ENCODE results near the gene C22orf42.
A peak's percentile ranks its signal among the peaks of the same experiment; 100 is the strongest.
"Not testable (repeated sequence)": the region's sequence is repeated elsewhere in the genome, so short reads cannot be mapped to it uniquely, and the experiment has no call there.

The C22orf42 gene

GRCh38 chr22:32158712-32159533 is at the start of gene C22orf42:
Gene C22orf42, minus strand, starts transcription at chr22:32159303. Its CDS starts 88 bp downstream, at chr22:32159215.
- DNase-seq (ENCODE audit: low spot score), result no peak

GRCh38 chr22:32208681-32209080 is 49.6 kb upstream of the C22orf42 start:
- DNase-seq (ENCODE audit: low spot score), result no peak

- DNase-seq (ENCODE audit: low spot score), result no peak
Observed at GRCh38 chr22:32207971-32208480, 48.9 kb upstream of the C22orf42 start.

GRCh38 chr22:32206774-32207758 is 48.0 kb upstream of the C22orf42 start:
- no peak for DNase-seq (ENCODE audit: low spot score)

- no peak for DNase-seq (ENCODE audit: low spot score)
Observed at GRCh38 chr22:32205974-32206773, 47.1 kb upstream of the C22orf42 start.

GRCh38 chr22:32204856-32205722 is 46.0 kb upstream of the C22orf42 start, which contains the start of gene RFPL2:
Gene RFPL2, minus strand, starts transcription at chr22:32205073. Its CDS starts 2,622 bp downstream, at chr22:32202451.
- DNase-seq (ENCODE audit: low spot score), result peak; percentile 32

GRCh38 chr22:32204040-32204855 is 45.1 kb upstream of the C22orf42 start:
- no peak for DNase-seq (ENCODE audit: low spot score)

- DNase-seq (ENCODE audit: low spot score), result no peak
Observed at GRCh38 chr22:32203181-32204039, 44.3 kb upstream of the C22orf42 start.

- no peak for DNase-seq (ENCODE audit: low spot score)
Observed at GRCh38 chr22:32202539-32203180, 43.6 kb upstream of the C22orf42 start.

- DNase-seq (ENCODE audit: low spot score), result no peak
Observed at GRCh38 chr22:32202161-32202538, 43.0 kb upstream of the C22orf42 start.

- no peak for DNase-seq (ENCODE audit: low spot score)
Observed at GRCh38 chr22:32200752-32201151, 41.6 kb upstream of the C22orf42 start.

- DNase-seq (ENCODE audit: low spot score), result no peak
Observed at GRCh38 chr22:32199961-32200360, 40.9 kb upstream of the C22orf42 start.

GRCh38 chr22:32199341-32199740 is 40.2 kb upstream of the C22orf42 start:
- DNase-seq (ENCODE audit: low spot score), result no peak

- DNase-seq (ENCODE audit: low spot score), result not testable (repeated sequence)
Observed at GRCh38 chr22:32197553-32198226, 38.6 kb upstream of the C22orf42 start.

GRCh38 chr22:32195900-32196299 is 36.8 kb upstream of the C22orf42 start:
- DNase-seq (ENCODE audit: low spot score), result not testable (repeated sequence)

- DNase-seq (ENCODE audit: low spot score), result not testable (repeated sequence)
Observed at GRCh38 chr22:32193346-32193745, 34.2 kb upstream of the C22orf42 start.

GRCh38 chr22:32191021-32191420 is 31.9 kb upstream of the C22orf42 start:
- not testable (repeated sequence) for DNase-seq (ENCODE audit: low spot score)

GRCh38 chr22:32185821-32186220 is 26.7 kb upstream of the C22orf42 start:
- no peak for DNase-seq (ENCODE audit: low spot score)

Measured in globus pallidus (tissue), 1 donor.